HL-60 (cell line): ENCODE measurements around the gene NEDD4L.
"Not testable (repeated sequence)": the region's sequence is repeated elsewhere in the genome, so short reads cannot be mapped to it uniquely, and the experiment has no call there.

Source experiments
- DNase-seq, 2 experiments: peaks; one replicate each; pipeline ENCODE4 v3.0.0-alpha.2; 2010 to 2020; ENCODE audit warnings: low read depth in 1 of 2, low spot score in 1 of 2
- H3K27ac ChIP-seq: fragments of 250-450 bp; sonication (Bioruptor Pico); replicated peaks from 2 replicates; pipeline ENCODE4 v1.5.1; 2020; ENCODE audit warnings: mild to moderate bottlenecking, moderate library complexity
- H3K27me3 ChIP-seq: fragments of 250-450 bp; sonication (Bioruptor Pico); 2 replicates; pipeline ENCODE4 v1.5.1; 2021; ENCODE audit warnings: mild to moderate bottlenecking, moderate library complexity; ENCODE audit not compliant: insufficient read depth, poor library complexity, severe bottlenecking
- H3K4me3 ChIP-seq: replicated peaks from 2 replicates; pipeline ENCODE4 v1.5.1; 2011; ENCODE audit warnings: mild to moderate bottlenecking, control low read depth, low read length; ENCODE audit not compliant: insufficient read depth
- GABPA ChIP-seq: IDR thresholded peaks from 2 replicates; pipeline ENCODE4 v1.6.1; 2012; ENCODE audit warnings: low read depth
- POLR2AphosphoS5 ChIP-seq: IDR thresholded peaks from 2 replicates; pipeline ENCODE4 v1.6.1; 2012; ENCODE audit warnings: low read depth
- REST ChIP-seq: IDR thresholded peaks from 2 replicates; pipeline ENCODE4 v1.6.1; 2012; ENCODE audit warnings: low read depth; ENCODE audit not compliant: insufficient replicate concordance
- SPI1 ChIP-seq: IDR thresholded peaks from 2 replicates; pipeline ENCODE4 v1.6.1; 2012; ENCODE audit warnings: low read depth, mild to moderate bottlenecking, borderline replicate concordance
- TF ChIP-seq, protein P1 (sequence below): IDR thresholded peaks from one replicate; pipeline ENCODE4 v1.5.1; 2011; ENCODE audit warnings: low read length, control low read depth, inconsistent platforms; ENCODE audit not compliant: insufficient read depth

NEDD4L gene

GRCh38 chr18:58047556-58047882, 3.5 kb downstream of the NEDD4L start:
- Histone ChIP-seq H3K27me3 (peaks cover 41% of the 10 kb centered on the region), H3K27ac (no peak overlapping the region), H3K4me3 (no peak overlapping the region)
- no peak for TF ChIP-seq POLR2AphosphoS5
- no peak for TF ChIP-seq SPI1
- TF ChIP-seq GABPA = no peak
- TF ChIP-seq, protein P1, sequence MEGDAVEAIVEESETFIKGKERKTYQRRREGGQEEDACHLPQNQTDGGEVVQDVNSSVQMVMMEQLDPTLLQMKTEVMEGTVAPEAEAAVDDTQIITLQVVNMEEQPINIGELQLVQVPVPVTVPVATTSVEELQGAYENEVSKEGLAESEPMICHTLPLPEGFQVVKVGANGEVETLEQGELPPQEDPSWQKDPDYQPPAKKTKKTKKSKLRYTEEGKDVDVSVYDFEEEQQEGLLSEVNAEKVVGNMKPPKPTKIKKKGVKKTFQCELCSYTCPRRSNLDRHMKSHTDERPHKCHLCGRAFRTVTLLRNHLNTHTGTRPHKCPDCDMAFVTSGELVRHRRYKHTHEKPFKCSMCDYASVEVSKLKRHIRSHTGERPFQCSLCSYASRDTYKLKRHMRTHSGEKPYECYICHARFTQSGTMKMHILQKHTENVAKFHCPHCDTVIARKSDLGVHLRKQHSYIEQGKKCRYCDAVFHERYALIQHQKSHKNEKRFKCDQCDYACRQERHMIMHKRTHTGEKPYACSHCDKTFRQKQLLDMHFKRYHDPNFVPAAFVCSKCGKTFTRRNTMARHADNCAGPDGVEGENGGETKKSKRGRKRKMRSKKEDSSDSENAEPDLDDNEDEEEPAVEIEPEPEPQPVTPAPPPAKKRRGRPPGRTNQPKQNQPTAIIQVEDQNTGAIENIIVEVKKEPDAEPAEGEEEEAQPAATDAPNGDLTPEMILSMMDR = no peak
- TF ChIP-seq REST = no peak
- DNase-seq = no peak

DNA sequence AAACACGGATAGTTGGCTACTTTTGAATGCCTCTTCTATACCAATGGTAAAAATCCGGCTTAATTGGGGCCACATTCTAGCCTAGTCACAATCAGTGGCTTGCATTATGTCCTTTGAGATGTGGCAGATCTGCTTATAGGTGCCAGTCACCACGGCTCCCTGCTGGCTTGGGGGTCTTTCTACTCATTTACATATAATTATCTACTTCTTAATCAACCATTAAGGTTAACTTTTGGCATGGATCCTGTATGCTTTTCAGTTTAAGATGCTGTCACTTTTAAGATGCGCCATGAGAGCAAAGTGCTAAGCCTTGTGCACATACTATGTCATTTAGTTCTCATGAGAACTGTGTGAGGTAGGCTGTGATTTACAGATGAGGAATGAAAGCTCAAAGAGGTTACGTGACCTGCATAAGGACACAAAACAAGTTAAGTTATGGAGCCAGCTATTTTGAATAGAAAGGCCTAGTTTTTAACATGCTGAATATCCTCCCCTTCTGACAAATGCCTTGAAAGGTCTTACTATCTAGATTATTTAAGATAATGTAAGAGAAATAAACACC, 4.1 kb downstream of the NEDD4L start:
- peaks cover 35% of the 10 kb centered on the region for H3K27me3 ChIP-seq
- H3K4me3 ChIP-seq = no peak overlapping the region
- TF ChIP-seq, protein P1 = no peak
- TF ChIP-seq GABPA = no peak
- no peak for TF ChIP-seq SPI1
- no peak for TF ChIP-seq REST
- no peak for TF ChIP-seq POLR2AphosphoS5
- H3K27ac ChIP-seq = no peak overlapping the region
- no peak for DNase-seq

DNA sequence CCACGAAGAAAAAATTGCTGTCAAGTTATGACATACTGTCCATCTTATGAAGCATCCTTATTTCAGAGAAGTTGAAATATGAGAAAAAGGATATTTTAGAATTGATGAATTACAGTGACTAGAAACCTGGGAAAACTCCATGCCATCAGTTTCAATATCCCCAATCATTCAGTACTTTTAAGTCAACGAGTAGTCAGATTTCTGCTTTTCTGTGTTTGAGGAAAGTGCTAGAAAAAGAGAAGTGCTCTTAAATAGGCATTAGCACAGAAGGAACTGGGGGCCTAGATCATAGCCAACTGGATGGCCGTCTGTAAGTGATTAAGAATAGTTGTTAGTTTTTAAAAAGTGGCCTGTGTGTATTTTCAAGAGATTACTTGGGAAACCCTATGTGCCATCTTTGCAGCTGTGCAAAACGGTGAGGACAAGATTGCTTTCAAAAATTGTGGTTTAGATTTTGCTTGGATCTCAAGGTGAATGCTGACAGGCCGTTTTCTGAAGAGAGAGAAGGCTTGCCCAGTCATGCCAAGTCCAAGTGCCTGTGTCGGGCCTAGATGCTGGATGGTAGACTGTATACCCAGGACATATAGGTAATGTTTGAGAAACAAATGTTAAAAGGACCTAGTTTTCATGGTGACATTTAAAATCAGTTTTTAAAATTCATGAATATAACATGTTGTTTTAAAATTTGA, 5.1 kb downstream of the NEDD4L start:
- TF ChIP-seq POLR2AphosphoS5 = no peak
- peak; percentile 58 for TF ChIP-seq SPI1
- no peak for DNase-seq

GRCh38 chr18:58050963-58051362, 6.9 kb downstream of the NEDD4L start:
- DNase-seq, H3K4me3 ChIP-seq, H3K27ac ChIP-seq: not testable (repeated sequence)
- peaks cover 26% of the 10 kb centered on the region for H3K27me3 ChIP-seq

More for the DNA sequence above, 5.1 kb downstream of the NEDD4L start:
- peaks cover 33% of the 10 kb centered on the region for H3K27me3 ChIP-seq
- H3K4me3 ChIP-seq = no peak overlapping the region
- no peak overlapping the region for H3K27ac ChIP-seq
